Measurements from ENCODE around the gene CLIC3.

Gene CLIC3

GRCh38 chr9:136980669-136981478, 15.5 kb downstream of the CLIC3 start:
- DNase-seq (ENCODE audit: low spot score), result no peak

- DNase-seq (ENCODE audit: low spot score), result no peak
Measured at GRCh38 chr9:136979769-136980587, 16.4 kb downstream of the CLIC3 start.

GRCh38 chr9:136978865-136979544, 17.4 kb downstream of the CLIC3 start:
- DNase-seq (ENCODE audit: low spot score), result no peak

GRCh38 chr9:136978073-136978864, 18.1 kb downstream of the CLIC3 start:
- DNase-seq (ENCODE audit: low spot score), result peak; percentile 98

- DNase-seq (ENCODE audit: low spot score), result no peak
Measured at GRCh38 chr9:136977649-136978072, 18.7 kb downstream of the CLIC3 start.

GRCh38 chr9:136977223-136977622, 19.1 kb downstream of the CLIC3 start, which contains the start of gene PTGDS:
TSS of gene PTGDS (plus strand) at chr9:136977504. CDS start at chr9:136977579, 75 bp downstream.
- peak; percentile 52 for DNase-seq (ENCODE audit: low spot score)

- DNase-seq (ENCODE audit: low spot score), result peak; percentile 50
Measured at GRCh38 chr9:136975644-136976043, 20.7 kb downstream of the CLIC3 start.

- no peak for DNase-seq (ENCODE audit: low spot score)
Measured at GRCh38 chr9:136974817-136975535, 21.4 kb downstream of the CLIC3 start.

- DNase-seq (ENCODE audit: low spot score), result no peak
Measured at GRCh38 chr9:136973618-136974617, 22.4 kb downstream of the CLIC3 start.

- no peak for DNase-seq (ENCODE audit: low spot score)
Measured at GRCh38 chr9:136972743-136973142, 23.6 kb downstream of the CLIC3 start.

- DNase-seq (ENCODE audit: low spot score), result no peak
Measured at GRCh38 chr9:136972335-136972734, 24.0 kb downstream of the CLIC3 start.

- no peak for DNase-seq (ENCODE audit: low spot score)
Measured at GRCh38 chr9:136971746-136972145, 24.6 kb downstream of the CLIC3 start.

GRCh38 chr9:136970361-136970760, 26.0 kb downstream of the CLIC3 start:
- DNase-seq (ENCODE audit: low spot score), result no peak

GRCh38 chr9:136969774-136970173, 26.6 kb downstream of the CLIC3 start:
- DNase-seq (ENCODE audit: low spot score), result no peak

GRCh38 chr9:136969150-136969549, 27.2 kb downstream of the CLIC3 start:
- DNase-seq (ENCODE audit: low spot score), result no peak

- no peak for DNase-seq (ENCODE audit: low spot score)
Measured at GRCh38 chr9:136968333-136969127, 27.8 kb downstream of the CLIC3 start.

GRCh38 chr9:136965771-136966484, 30.4 kb downstream of the CLIC3 start:
- peak; percentile 49 for DNase-seq (ENCODE audit: low spot score)

- DNase-seq (ENCODE audit: low spot score), result no peak
Measured at GRCh38 chr9:136964833-136965422, 31.4 kb downstream of the CLIC3 start.

Data from AG08396 (cell line).